Liver (tissue), 9 donors: ENCODE results near the gene THRB. TPM values are rescaled to one million over a fixed set of nuclear protein-coding genes. Genes with fewer than 3 reads are reported as not detected.

ENCODE experiments used
- DNase-seq: peaks from one replicate; pipeline ENCODE4 v3.0.0-alpha.2; 2017; ENCODE audit warnings: low spot score
- H3K27ac ChIP-seq, 2 donors: one replicate each; pipeline ENCODE4 v1.7.0; 2013; ENCODE audit warnings: inconsistent platforms in 2 of 2, low read length in 2 of 2, control low read depth in 1 of 2, low read depth in 1 of 2, mild to moderate bottlenecking in 1 of 2
- H3K27me3 ChIP-seq, 4 donors: one replicate each; pipeline versions ENCODE4 v1.6.1 to v1.7.0; 2013; ENCODE audit warnings: low read length in 3 of 4, inconsistent platforms in 1 of 4, mild to moderate bottlenecking in 1 of 4, moderate library complexity in 1 of 4; ENCODE audit not compliant: control insufficient read depth in 4 of 4, insufficient read depth in 4 of 4
- H3K36me3 ChIP-seq, 4 donors: one replicate each; pipeline versions ENCODE4 v1.6.1 to v1.7.0; 2013; ENCODE audit warnings: low read length in 3 of 4, mild to moderate bottlenecking in 3 of 4, low read depth in 1 of 4, moderate library complexity in 1 of 4; ENCODE audit not compliant: control insufficient read depth in 4 of 4, insufficient read depth in 3 of 4
- H3K4me1 ChIP-seq, 4 donors: one replicate each; pipeline versions ENCODE4 v1.6.1 to v1.7.0; 2013; ENCODE audit warnings: low read length in 3 of 4, mild to moderate bottlenecking in 3 of 4, moderate library complexity in 1 of 4; ENCODE audit not compliant: control insufficient read depth in 4 of 4, insufficient read depth in 4 of 4
- H3K4me3 ChIP-seq, 3 donors: one replicate each; pipeline versions ENCODE4 v1.6.1 to v1.7.0; 2013; ENCODE audit warnings: low read length in 3 of 3, control low read depth in 1 of 3, low read depth in 1 of 3, mild to moderate bottlenecking in 1 of 3
- H3K9ac ChIP-seq, 2 donors: one replicate each; pipeline ENCODE4 v1.7.0; 2013; ENCODE audit warnings: low read length in 2 of 2, mild to moderate bottlenecking in 2 of 2, moderate library complexity in 2 of 2, control low read depth in 1 of 2, low read depth in 1 of 2
- H3K9me3 ChIP-seq, 4 donors: one replicate each; pipeline versions ENCODE4 v1.6.1 to v1.7.0; 2013; ENCODE audit warnings: low read length in 3 of 4; ENCODE audit not compliant: control insufficient read depth in 4 of 4
- ATF3 ChIP-seq: IDR thresholded peaks from 2 replicates; pipeline ENCODE4 v1.6.1; 2016; ENCODE audit warnings: antibody characterized with exemption
- CTCF ChIP-seq: fragments of 150-350 bp; IDR thresholded peaks from 2 replicates; pipeline ENCODE4 v1.5.1; 2017; ENCODE audit warnings: improper control_type of control experiment, low read depth, low read length; ENCODE audit not compliant: missing input control
- EGR1 ChIP-seq, 2 donors: IDR thresholded peaks; 2 replicates each; pipeline ENCODE4 v1.6.1; 2016 to 2018; ENCODE audit warnings: antibody characterized with exemption in 2 of 2, low read depth in 2 of 2
- FOXA1 ChIP-seq: IDR thresholded peaks from 2 replicates; pipeline ENCODE4 v1.6.1; 2016; ENCODE audit warnings: antibody characterized with exemption
- FOXA2 ChIP-seq: IDR thresholded peaks from 2 replicates; pipeline ENCODE4 v1.6.1; 2016; ENCODE audit warnings: antibody characterized with exemption
- GABPA ChIP-seq, 2 donors: IDR thresholded peaks in 1 of 2; conservative IDR thresholded peaks in 1 of 2; 2 replicates each; pipeline ENCODE4 v1.6.1; 2016; ENCODE audit warnings: antibody characterized with exemption in 2 of 2, mild to moderate bottlenecking in 1 of 2, moderate library complexity in 1 of 2
- HNF4A ChIP-seq, 2 donors: conservative IDR thresholded peaks; 2 replicates each; pipeline ENCODE4 v1.6.1; 2016; ENCODE audit warnings: antibody characterized with exemption in 2 of 2, mild to moderate bottlenecking in 2 of 2
- HNF4G ChIP-seq: IDR thresholded peaks from 2 replicates; pipeline ENCODE4 v1.6.1; 2016; ENCODE audit warnings: antibody characterized with exemption
- JUND ChIP-seq, 2 donors: IDR thresholded peaks; 2 replicates each; pipeline ENCODE4 v1.6.1; 2016; ENCODE audit warnings: antibody characterized with exemption in 2 of 2
- MAX ChIP-seq: IDR thresholded peaks from 2 replicates; pipeline ENCODE4 v1.6.1; 2016; ENCODE audit warnings: antibody characterized with exemption
- RAD21 ChIP-seq, 2 donors: IDR thresholded peaks; 2 replicates each; pipeline ENCODE4 v1.6.1; 2016; ENCODE audit warnings: antibody characterized with exemption in 2 of 2, mild to moderate bottlenecking in 2 of 2
- REST ChIP-seq: IDR thresholded peaks from 2 replicates; pipeline ENCODE4 v1.6.1; 2016; ENCODE audit warnings: antibody characterized with exemption, mild to moderate bottlenecking
- SP1 ChIP-seq: IDR thresholded peaks from 2 replicates; pipeline ENCODE4 v1.6.1; 2018; ENCODE audit warnings: antibody characterized with exemption, mild to moderate bottlenecking
- TAF1 ChIP-seq: conservative IDR thresholded peaks from 2 replicates; pipeline ENCODE4 v1.6.1; 2016; ENCODE audit warnings: antibody characterized with exemption, mild to moderate bottlenecking
- YY1 ChIP-seq: IDR thresholded peaks from 2 replicates; pipeline ENCODE4 v1.6.1; 2016; ENCODE audit warnings: antibody characterized with exemption, mild to moderate bottlenecking
- ZBTB33 ChIP-seq: IDR thresholded peaks from 2 replicates; pipeline ENCODE4 v1.6.1; 2016; ENCODE audit warnings: antibody characterized with exemption
- WGBS: extraction: QIAGEN DNeasy Blood & Tissue Kit; methylation state at CpG from one replicate; pipeline ENCODE4 v1.1.7; 2013; 5-methylcytosine and 5-hydroxymethylcytosine counted together
- polyA plus RNA-seq, 2 donors: library from polyadenylated mRNA; stranded (reverse) in 1 of 2; unstranded in 1 of 2; fragments of 200-250 nt in 1 of 2; fragments of >200 nt in 1 of 2; fragmentation: Nextera tagmentation in 1 of 2; extraction: Ambion mirVana in 1 of 2; gene quantifications; one replicate each; pipeline versions ENCODE4 v1.2.1 to v1.2.3, GENCODE V29; 2013 to 2015
- total RNA-seq, 2 donors: library from RNA; depleted of rRNA; stranded (reverse); fragments of >200 nt; gene quantifications; one replicate each; pipeline ENCODE4 v1.2.3, GENCODE V29; 2014
- donor health status: healthy.
- donor health status: healthy.
- donor health status: healthy.
- donor health status: healthy.
- donor health status: healthy.

The THRB gene
- total and polyA plus RNA-seq, 4 donors = 5.9 to 23.9 (median 9.3) TPM

GRCh38 chr3:24332092-24332491 lies 162.6 kb downstream of the THRB start:
- Histone ChIP-seq H3K36me3 (peaks cover 1 to 17% (median 9%) of the 10 kb centered on the region in 4 donors), H3K27me3 (no peaks in the 10 kb centered on the region), H3K4me1 (peaks cover 0 to under 1% (median 0%) of the 10 kb centered on the region in 4 donors), H3K9me3 (no peaks in the 10 kb centered on the region), H3K27ac (no peak overlapping the region), H3K4me3 (no peak overlapping the region), H3K9ac (no peak overlapping the region)
- DNase-seq = no peak
- TF ChIP-seq HNF4A (conservative IDR thresholded peaks at IDR 0.05) (no peak), HNF4G (no peak), FOXA2 (no peak), ZBTB33 (no peak), JUND (IDR thresholded peaks at IDR 0.05) (no peak), RAD21 (IDR thresholded peaks at IDR 0.05) (no peak), REST (no peak), SP1 (no peak), TAF1 (no peak), CTCF (no peak), YY1 (no peak), FOXA1 (no peak), EGR1 (IDR thresholded peaks at IDR 0.05; ENCODE audit: low read depth in 2 of 2) (no peak), GABPA (IDR thresholded peaks at IDR 0.05 in 1 of 2, conservative IDR thresholded peaks at IDR 0.05 in 1 of 2) (no peak), MAX (no peak), ATF3 (no peak)
- WGBS = 93% methylated on average over 3 of the region's 3 CpGs

GRCh38 chr3:24323272-24323671 lies 171.4 kb downstream of the THRB start:
- TF ChIP-seq SP1 = no peak
- Histone ChIP-seq H3K9me3 (no peaks in the 10 kb centered on the region), H3K9ac (no peak overlapping the region), H3K4me3 (no peak overlapping the region), H3K36me3 (no peaks in the 10 kb centered on the region), H3K27ac (no peak overlapping the region), H3K4me1 (peaks cover 0 to 2% (median 0%) of the 10 kb centered on the region in 4 donors), H3K27me3 (no peaks in the 10 kb centered on the region)
- no peak for DNase-seq
